GM12864 (cell line): ENCODE data around the gene KLK7.

ENCODE experiments used
- DNase-seq: peaks from one replicate; pipeline ENCODE4 v3.0.0-alpha.2; 2011; ENCODE audit warnings: low read depth
- H3K4me3 ChIP-seq: 2 replicates; pipeline ENCODE4 v1.5.1; 2011; ENCODE audit warnings: mild to moderate bottlenecking, low read depth, low read length, control low read depth
- TF ChIP-seq, protein P1 (sequence below): IDR thresholded peaks from 2 replicates; pipeline ENCODE4 v1.5.1; 2011; ENCODE audit warnings: low read depth, mild to moderate bottlenecking, moderate library complexity, low read length, control low read depth, inconsistent platforms; ENCODE audit errors: missing control alignments

The KLK7 gene

DNA sequence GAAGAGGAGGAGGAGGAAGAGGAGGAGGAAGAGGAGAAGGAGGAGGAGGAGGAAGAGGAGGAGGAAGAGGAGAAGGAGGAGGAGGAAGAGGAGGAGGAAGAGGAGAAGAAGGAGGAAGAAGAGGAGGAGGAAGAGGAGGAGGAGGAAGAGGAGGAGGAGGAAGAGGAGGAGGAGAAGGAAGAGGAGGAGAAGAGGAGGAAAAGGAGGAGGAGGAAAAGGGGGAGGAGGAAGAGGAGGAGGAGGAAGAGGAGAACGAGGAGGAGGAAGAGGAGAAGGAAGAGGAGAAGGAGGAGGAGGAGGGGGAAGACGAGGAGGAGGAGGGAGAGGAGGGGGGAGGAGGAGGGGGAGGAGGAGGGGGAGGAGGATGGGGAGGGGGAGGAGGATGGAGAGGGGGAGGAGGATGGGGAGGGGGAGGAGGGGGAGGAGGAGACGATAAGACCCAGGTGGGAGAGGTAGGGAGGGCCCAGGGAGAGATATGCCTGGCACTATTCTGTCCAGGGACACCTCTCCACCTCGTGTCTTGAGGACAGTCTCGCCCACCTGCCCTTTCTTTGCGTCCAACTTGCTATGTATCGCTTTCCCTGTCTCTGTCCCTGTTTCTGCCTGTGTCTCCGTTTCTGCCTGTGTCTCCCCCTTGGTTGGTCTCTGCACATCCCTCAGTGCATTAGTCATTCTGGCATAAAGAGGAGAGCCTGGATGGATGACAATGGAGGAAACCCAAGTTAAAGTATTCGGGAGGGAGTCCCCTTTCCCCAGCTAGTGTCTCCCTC, 23.8 kb downstream of the KLK7 start:
- DNase-seq = no peak
- no peak overlapping the region for H3K4me3 ChIP-seq
- TF ChIP-seq, protein P1, sequence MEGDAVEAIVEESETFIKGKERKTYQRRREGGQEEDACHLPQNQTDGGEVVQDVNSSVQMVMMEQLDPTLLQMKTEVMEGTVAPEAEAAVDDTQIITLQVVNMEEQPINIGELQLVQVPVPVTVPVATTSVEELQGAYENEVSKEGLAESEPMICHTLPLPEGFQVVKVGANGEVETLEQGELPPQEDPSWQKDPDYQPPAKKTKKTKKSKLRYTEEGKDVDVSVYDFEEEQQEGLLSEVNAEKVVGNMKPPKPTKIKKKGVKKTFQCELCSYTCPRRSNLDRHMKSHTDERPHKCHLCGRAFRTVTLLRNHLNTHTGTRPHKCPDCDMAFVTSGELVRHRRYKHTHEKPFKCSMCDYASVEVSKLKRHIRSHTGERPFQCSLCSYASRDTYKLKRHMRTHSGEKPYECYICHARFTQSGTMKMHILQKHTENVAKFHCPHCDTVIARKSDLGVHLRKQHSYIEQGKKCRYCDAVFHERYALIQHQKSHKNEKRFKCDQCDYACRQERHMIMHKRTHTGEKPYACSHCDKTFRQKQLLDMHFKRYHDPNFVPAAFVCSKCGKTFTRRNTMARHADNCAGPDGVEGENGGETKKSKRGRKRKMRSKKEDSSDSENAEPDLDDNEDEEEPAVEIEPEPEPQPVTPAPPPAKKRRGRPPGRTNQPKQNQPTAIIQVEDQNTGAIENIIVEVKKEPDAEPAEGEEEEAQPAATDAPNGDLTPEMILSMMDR = no peak

DNA sequence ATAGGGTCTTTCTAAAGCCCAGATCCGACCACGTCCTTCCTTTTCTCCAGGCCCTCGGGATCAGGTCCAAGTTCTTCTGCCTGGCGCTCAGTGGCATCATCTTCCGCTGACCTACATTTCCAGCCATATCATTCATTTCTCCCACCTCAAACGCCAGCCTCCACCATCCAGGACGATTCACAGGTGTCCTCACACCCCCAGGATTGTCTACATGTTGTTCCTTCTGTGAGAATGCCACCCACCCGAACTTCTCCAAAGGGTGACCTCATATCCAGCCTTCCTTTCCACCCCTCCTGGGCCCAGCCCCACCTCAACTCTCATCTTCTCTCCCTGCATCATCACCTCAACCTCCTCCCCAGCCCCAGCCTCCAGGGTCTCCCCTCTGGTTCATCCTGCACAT, 26.1 kb downstream of the KLK7 start:
- no peak overlapping the region for H3K4me3 ChIP-seq
- TF ChIP-seq, protein P1 = no peak
- no peak for DNase-seq

DNA sequence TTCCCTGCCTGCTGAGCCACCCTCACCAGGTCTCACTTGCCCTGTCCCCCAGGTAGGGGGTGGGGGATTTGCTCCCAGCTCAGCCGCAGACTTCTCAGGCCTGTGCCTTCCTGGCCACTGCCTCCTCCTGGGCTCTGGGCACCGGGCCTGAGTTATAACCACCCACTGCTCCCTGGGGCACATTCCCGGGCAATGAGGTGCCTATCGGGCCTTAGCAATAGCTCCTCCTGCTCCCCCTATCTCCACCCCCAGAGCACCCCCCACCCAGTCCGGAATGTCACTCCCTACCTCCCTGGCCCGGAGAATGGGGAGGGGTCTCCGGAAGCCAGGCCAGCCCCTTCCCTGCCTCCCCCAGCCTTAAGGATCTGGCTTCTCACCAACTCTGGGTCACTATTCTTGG, 30.8 kb downstream of the KLK7 start, which contains the start of gene KLK5:
Gene KLK5 (minus strand): TSS at position 129 of the 400 bp plus-strand sequence. CDS start 381 bp downstream, outside the sequence.
- DNase-seq = no peak
- H3K4me3 ChIP-seq = no peak within 1 kb of the TSS
- TF ChIP-seq, protein P1 = no peak

DNA sequence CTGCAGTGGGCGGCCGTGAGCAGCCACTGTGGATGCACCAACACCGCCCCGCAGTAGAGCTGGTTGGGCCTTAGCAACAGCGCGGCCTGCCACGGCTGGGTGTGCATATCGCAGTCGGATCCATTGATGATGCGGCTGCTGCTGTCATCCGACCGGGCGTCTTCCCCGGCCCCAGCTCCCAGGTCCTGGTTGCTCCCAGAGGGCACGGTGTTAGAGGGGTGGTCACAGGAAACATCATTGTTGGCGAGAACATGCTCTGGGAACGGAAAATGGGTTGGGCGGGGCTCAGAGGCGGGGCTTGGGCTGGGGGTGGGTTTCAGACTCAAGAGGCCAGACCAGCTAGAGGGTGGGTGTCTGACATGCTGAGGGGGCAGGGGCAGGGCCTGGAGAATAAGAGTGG, 33.9 kb downstream of the KLK7 start:
- TF ChIP-seq, protein P1 = no peak
- H3K4me3 ChIP-seq = no peak overlapping the region
- no peak for DNase-seq

DNA sequence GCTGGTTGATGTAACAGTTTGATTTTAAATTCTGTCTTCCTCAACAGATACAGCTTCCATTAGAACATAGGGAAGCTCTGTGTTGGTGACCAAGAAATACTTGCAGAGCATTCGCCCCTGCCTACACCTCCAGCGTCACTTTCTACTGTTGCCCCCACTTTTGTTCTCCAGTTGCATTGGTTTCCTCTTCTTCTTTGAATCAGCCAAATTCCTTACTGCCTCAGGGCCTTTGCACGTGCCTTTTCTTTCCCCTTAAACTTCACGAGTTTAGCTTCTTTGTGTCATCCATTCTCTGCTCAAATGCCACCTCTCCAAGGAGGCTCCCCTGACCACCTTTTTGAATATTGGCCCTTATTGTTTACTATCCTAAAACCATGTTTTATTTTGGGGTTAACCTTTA, 36.6 kb downstream of the KLK7 start:
- TF ChIP-seq, protein P1 = no peak
- H3K4me3 ChIP-seq = no peak overlapping the region
- no peak for DNase-seq

DNA sequence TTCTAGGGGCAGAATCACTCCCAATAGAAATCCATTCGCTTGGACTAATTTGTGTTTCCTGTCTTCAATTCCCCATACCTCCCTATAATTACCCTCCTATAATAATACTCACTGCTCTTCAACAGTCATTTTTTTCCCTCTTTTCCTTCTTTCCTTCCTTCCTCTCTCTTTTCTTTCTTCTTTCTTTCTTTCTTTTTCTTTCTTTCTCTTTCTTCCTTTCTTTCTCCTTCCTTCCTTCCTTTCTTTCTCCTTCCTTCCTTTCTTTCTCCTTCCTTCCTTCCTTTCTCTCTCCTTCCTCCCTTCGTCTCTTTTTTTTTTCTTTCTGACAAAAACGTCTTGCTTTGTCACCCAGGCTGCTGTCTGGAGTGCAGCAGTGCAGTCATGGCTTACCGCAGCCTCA, 38.9 kb downstream of the KLK7 start:
- H3K4me3 ChIP-seq = no peak overlapping the region
- no peak for DNase-seq
- TF ChIP-seq, protein P1 = no peak
